ENCODE data around the gene TNFRSF8. TPM values are rescaled to one million over a fixed set of nuclear protein-coding genes. Genes with fewer than 3 reads are reported as not detected.

TNFRSF8 gene
- total and polyA plus RNA-seq, 2 of the 13 experiments (the other 11 are each of a cell fraction or from before 2014, with no cell fraction given) = not detected

DNA sequence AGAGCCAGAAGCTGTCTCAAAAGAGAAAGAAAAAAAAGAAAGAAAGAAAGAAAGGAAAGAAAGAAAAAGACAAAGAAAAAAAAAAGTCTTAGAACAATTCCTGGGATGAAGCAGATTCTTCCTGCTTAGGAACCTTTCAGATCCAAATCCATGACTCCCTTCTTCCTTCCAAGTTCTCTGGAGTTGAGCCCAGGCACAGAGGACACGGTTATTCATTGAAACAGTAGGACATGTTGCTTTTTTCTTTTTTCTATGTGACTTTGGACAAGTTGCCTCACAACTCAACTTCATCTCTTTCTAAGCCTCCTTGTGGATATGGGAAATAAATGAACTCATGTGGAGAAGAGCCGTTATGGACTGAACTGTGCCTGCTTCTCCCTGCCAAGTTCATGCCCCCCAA lies 14.7 kb upstream of the TNFRSF8 start:
- in situ Hi-C loops (cut with HindIII; ENCODE audit: extremely low pct_ligation_motif_present, low pct_unique_long_range_greater_than_20kb) (no loop called here), intact Hi-C loops (cut with micrococcal nuclease; ENCODE audit: unreplicated experiment) (no loop called here)
- H3K4me2 ChIP-seq (ENCODE audit: low read depth, low read length) = no peak overlapping the region
- 30% methylated on average over 2 of the region's 2 CpGs for WGBS (ENCODE audit: low lambda C conversion rate)
- no TSS peak for BruUV-seq (replicated peaks)
- POLR2A ChIA-PET = no interaction called here
- H3K27me3 ChIP-seq (ENCODE audit: control insufficient read depth in 1 of 2, insufficient read depth in 2 of 2, low read length in 2 of 2) = peaks cover 7 to 25% of the 10 kb centered on the region in 2 experiments
- H2AFZ ChIP-seq (ENCODE audit: low read length) = no peak overlapping the region
- no peaks in the 10 kb centered on the region for H3K36me3 ChIP-seq (replicated peaks in 1 of 2; ENCODE audit: control insufficient read depth in 1 of 2, insufficient read depth in 2 of 2, low read length in 2 of 2)
- no peaks in the 10 kb centered on the region for H3K79me2 ChIP-seq (ENCODE audit: insufficient read depth, low read length)
- no peaks in the 10 kb centered on the region for H4K20me1 ChIP-seq (ENCODE audit: insufficient read depth, low read length)
- H3K9ac ChIP-seq (ENCODE audit: insufficient read depth, low read depth, low read length) = no peak overlapping the region
- DNase-seq (ENCODE audit: low spot score) (no peak), ATAC-seq (no peak), FAIRE-seq (no peak)
- H3K4me1 ChIP-seq (ENCODE audit: insufficient read depth, low read length) = peaks cover 15% of the 10 kb centered on the region
- no peak overlapping the region for H3K27ac ChIP-seq (ENCODE audit: extremely low read length, insufficient read depth, low read length)
- TF ChIP-seq PITX1 (CRISPR knock-in tag; IDR thresholded peaks at IDR 0.05) (no peak), NCOA1 (CRISPR knock-in tag; IDR thresholded peaks at IDR 0.05) (no peak), DNMT1 (CRISPR knock-in tag; IDR thresholded peaks at IDR 0.05) (no peak), ZNF180 (CRISPR knock-in tag; IDR thresholded peaks at IDR 0.05; ENCODE audit: borderline replicate concordance, low read depth) (no peak), MTA3 (CRISPR knock-in tag; IDR thresholded peaks at IDR 0.05) (no peak), TRIM24 (CRISPR knock-in tag; IDR thresholded peaks at IDR 0.05) (no peak), ZNF263 (CRISPR knock-in tag; IDR thresholded peaks at IDR 0.05) (no peak), ZNF17 (CRISPR knock-in tag; IDR thresholded peaks at IDR 0.05) (no peak), ZFP82 (CRISPR knock-in tag; IDR thresholded peaks at IDR 0.05; ENCODE audit: borderline replicate concordance) (no peak), MTF1 (CRISPR knock-in tag; IDR thresholded peaks at IDR 0.05) (no peak), NCOR1 (IDR thresholded peaks at IDR 0.05; ENCODE audit: borderline replicate concordance, low read length) (no peak), ZNF317 (CRISPR knock-in tag; IDR thresholded peaks at IDR 0.05) (no peak)
- TF ChIP-seq, protein P1, sequence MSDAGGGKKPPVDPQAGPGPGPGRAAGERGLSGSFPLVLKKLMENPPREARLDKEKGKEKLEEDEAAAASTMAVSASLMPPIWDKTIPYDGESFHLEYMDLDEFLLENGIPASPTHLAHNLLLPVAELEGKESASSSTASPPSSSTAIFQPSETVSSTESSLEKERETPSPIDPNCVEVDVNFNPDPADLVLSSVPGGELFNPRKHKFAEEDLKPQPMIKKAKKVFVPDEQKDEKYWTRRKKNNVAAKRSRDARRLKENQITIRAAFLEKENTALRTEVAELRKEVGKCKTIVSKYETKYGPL (CRISPR knock-in tag; IDR thresholded peaks at IDR 0.05) = no peak
- TF ChIP-seq, protein P2, sequence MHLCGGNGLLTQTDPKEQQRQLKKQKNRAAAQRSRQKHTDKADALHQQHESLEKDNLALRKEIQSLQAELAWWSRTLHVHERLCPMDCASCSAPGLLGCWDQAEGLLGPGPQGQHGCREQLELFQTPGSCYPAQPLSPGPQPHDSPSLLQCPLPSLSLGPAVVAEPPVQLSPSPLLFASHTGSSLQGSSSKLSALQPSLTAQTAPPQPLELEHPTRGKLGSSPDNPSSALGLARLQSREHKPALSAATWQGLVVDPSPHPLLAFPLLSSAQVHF (CRISPR knock-in tag; IDR thresholded peaks at IDR 0.05) = no peak
- TF ChIP-seq, protein P3, sequence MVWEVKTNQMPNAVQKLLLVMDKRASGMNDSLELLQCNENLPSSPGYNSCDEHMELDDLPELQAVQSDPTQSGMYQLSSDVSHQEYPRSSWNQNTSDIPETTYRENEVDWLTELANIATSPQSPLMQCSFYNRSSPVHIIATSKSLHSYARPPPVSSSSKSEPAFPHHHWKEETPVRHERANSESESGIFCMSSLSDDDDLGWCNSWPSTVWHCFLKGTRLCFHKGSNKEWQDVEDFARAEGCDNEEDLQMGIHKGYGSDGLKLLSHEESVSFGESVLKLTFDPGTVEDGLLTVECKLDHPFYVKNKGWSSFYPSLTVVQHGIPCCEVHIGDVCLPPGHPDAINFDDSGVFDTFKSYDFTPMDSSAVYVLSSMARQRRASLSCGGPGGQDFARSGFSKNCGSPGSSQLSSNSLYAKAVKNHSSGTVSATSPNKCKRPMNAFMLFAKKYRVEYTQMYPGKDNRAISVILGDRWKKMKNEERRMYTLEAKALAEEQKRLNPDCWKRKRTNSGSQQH (CRISPR knock-in tag; IDR thresholded peaks at IDR 0.05; ENCODE audit: low read depth) = no peak
- CTCF ChIA-PET (ENCODE audit: low intra/inter-chr PET ratio, low total read pairs) = no interaction called here
- no peaks in the 10 kb centered on the region for H3K9me3 ChIP-seq (ENCODE audit: low read length)
- no peak overlapping the region for H3K4me3 ChIP-seq (replicated peaks in 1 of 3; ENCODE audit: insufficient read depth in 1 of 3, low read depth in 2 of 3, low read length in 3 of 3)
